ENCODE results near the gene CCHCR1.
"Not testable (repeated sequence)": the region's sequence is repeated elsewhere in the genome, so short reads cannot be mapped to it uniquely, and the experiment has no call there.

Gene CCHCR1

GRCh38 chr6:31202259-31203166 lies 44.9 kb upstream of the CCHCR1 start:
- Histone ChIP-seq H3K4ac (ENCODE audit: low read depth, low read length) (no peak overlapping the region), H3K79me2 (ENCODE audit: control insufficient read depth, insufficient read depth, low read length, poor library complexity) (no peaks in the 10 kb centered on the region), H2BK12ac (ENCODE audit: low read length) (no peak overlapping the region), H3K4me2 (ENCODE audit: low read length) (no peak overlapping the region), H3K4me3 (ENCODE audit: low read depth, low read length) (no peak overlapping the region), H2AFZ (ENCODE audit: insufficient read depth, low read length, poor library complexity) (no peak overlapping the region), H3K9ac (ENCODE audit: low read length) (no peak overlapping the region), H3K79me1 (ENCODE audit: low read length) (no peaks in the 10 kb centered on the region), H4K12ac (ENCODE audit: low read depth, low read length) (no peak overlapping the region), H3K36me3 (ENCODE audit: control insufficient read depth in 1 of 2, insufficient read depth in 2 of 2, low read length in 2 of 2) (no peaks in the 10 kb centered on the region), H2BK5ac (ENCODE audit: low read depth, low read length, poor library complexity) (no peak overlapping the region), H3K23ac (ENCODE audit: low read length) (no peak overlapping the region), H4K8ac (ENCODE audit: low read depth, low read length) (no peak overlapping the region), H4K91ac (ENCODE audit: low read depth, low read length) (no peak overlapping the region), H2AK5ac (ENCODE audit: low read length) (no peak overlapping the region), H3K14ac (ENCODE audit: low read length) (no peak overlapping the region), H3K18ac (ENCODE audit: low read length) (no peak overlapping the region), H3K4me1 (ENCODE audit: control insufficient read depth in 1 of 2, insufficient read depth in 2 of 2, low read length in 2 of 2) (peaks cover 2 to 7% of the 10 kb centered on the region in 2 experiments), H3K9me3 (ENCODE audit: insufficient read depth, low read depth, low read length) (no peaks in the 10 kb centered on the region), H3K27me3 (ENCODE audit: insufficient read depth, low read length) (no peaks in the 10 kb centered on the region), H3K27ac (ENCODE audit: low read depth, low read length) (no peak overlapping the region), H2BK120ac (ENCODE audit: insufficient read depth, low read length, poor library complexity) (no peak overlapping the region)
- no peak for DNase-seq
- no CpG with 5 or more reads among the region's 11 CpGs for WGBS (ENCODE audit: extremely low coverage, insufficient coverage, insufficient read length)

GRCh38 chr6:31199105-31199452 lies 41.5 kb upstream of the CCHCR1 start:
- not testable (repeated sequence) for H3K27me3 ChIP-seq (ENCODE audit: insufficient read depth, low read length); DNase-seq
- no CpG with 5 or more reads among the region's 4 CpGs for WGBS (ENCODE audit: extremely low coverage, insufficient coverage, insufficient read length)

GRCh38 chr6:31197559-31198305 lies 40.1 kb upstream of the CCHCR1 start:
- Histone ChIP-seq H4K12ac (ENCODE audit: low read depth, low read length) (no peak overlapping the region), H2AFZ (ENCODE audit: insufficient read depth, low read length, poor library complexity) (peak overlapping the region; percentile 69), H3K4ac (ENCODE audit: low read depth, low read length) (no peak overlapping the region), H2AK5ac (ENCODE audit: low read length) (no peak overlapping the region), H3K4me2 (ENCODE audit: low read length) (peak overlapping the region; percentile 89), H3K9me3 (ENCODE audit: insufficient read depth, low read depth, low read length) (no peaks in the 10 kb centered on the region), H3K14ac (ENCODE audit: low read length) (no peak overlapping the region), H3K18ac (ENCODE audit: low read length) (no peak overlapping the region), H3K27me3 (ENCODE audit: insufficient read depth, low read length) (no peaks in the 10 kb centered on the region), H3K9ac (ENCODE audit: low read length) (no peak overlapping the region), H2BK12ac (ENCODE audit: low read length) (no peak overlapping the region), H4K91ac (ENCODE audit: low read depth, low read length) (peak overlapping the region; percentile 25), H3K4me3 (ENCODE audit: low read depth, low read length) (peak overlapping the region; percentile 78), H3K79me1 (ENCODE audit: low read length) (no peaks in the 10 kb centered on the region), H4K8ac (ENCODE audit: low read depth, low read length) (peak overlapping the region; percentile 31), H2BK120ac (ENCODE audit: insufficient read depth, low read length, poor library complexity) (no peak overlapping the region), H3K27ac (ENCODE audit: low read depth, low read length) (peak overlapping the region; percentile 44), H3K79me2 (ENCODE audit: control insufficient read depth, insufficient read depth, low read length, poor library complexity) (no peaks in the 10 kb centered on the region), H3K23ac (ENCODE audit: low read length) (no peak overlapping the region), H3K36me3 (ENCODE audit: control insufficient read depth in 1 of 2, insufficient read depth in 2 of 2, low read length in 2 of 2) (no peaks in the 10 kb centered on the region), H2BK5ac (ENCODE audit: low read depth, low read length, poor library complexity) (no peak overlapping the region), H3K4me1 (ENCODE audit: control insufficient read depth in 1 of 2, insufficient read depth in 2 of 2, low read length in 2 of 2) (peaks cover 0 to 1% of the 10 kb centered on the region in 2 experiments)
- no CpG with 5 or more reads among the region's 45 CpGs for WGBS (ENCODE audit: extremely low coverage, insufficient coverage, insufficient read length)
- peak; percentile 99 to 100 for DNase-seq

More at GRCh38 chr6:31199105-31199452, 41.5 kb upstream of the CCHCR1 start:
- not testable (repeated sequence) for H3K4me1 ChIP-seq (ENCODE audit: control insufficient read depth in 1 of 2, insufficient read depth in 2 of 2, low read length in 2 of 2); H3K23ac ChIP-seq (ENCODE audit: low read length); H3K4ac ChIP-seq (ENCODE audit: low read depth, low read length); H3K4me3 ChIP-seq (ENCODE audit: low read depth, low read length); H3K18ac ChIP-seq (ENCODE audit: low read length); H2BK5ac ChIP-seq (ENCODE audit: low read depth, low read length, poor library complexity); H4K91ac ChIP-seq (ENCODE audit: low read depth, low read length); H2AFZ ChIP-seq (ENCODE audit: insufficient read depth, low read length, poor library complexity); H3K36me3 ChIP-seq (ENCODE audit: control insufficient read depth in 1 of 2, insufficient read depth in 2 of 2, low read length in 2 of 2); H3K9ac ChIP-seq (ENCODE audit: low read length); H4K8ac ChIP-seq (ENCODE audit: low read depth, low read length); H2BK12ac ChIP-seq (ENCODE audit: low read length); H3K27ac ChIP-seq (ENCODE audit: low read depth, low read length); H3K79me1 ChIP-seq (ENCODE audit: low read length); H3K14ac ChIP-seq (ENCODE audit: low read length); H2BK120ac ChIP-seq (ENCODE audit: insufficient read depth, low read length, poor library complexity); H3K4me2 ChIP-seq (ENCODE audit: low read length); H3K9me3 ChIP-seq (ENCODE audit: insufficient read depth, low read depth, low read length); H3K79me2 ChIP-seq (ENCODE audit: control insufficient read depth, insufficient read depth, low read length, poor library complexity); H2AK5ac ChIP-seq (ENCODE audit: low read length); H4K12ac ChIP-seq (ENCODE audit: low read depth, low read length)

GRCh38 chr6:31196251-31197022 lies 38.8 kb upstream of the CCHCR1 start:
- H4K91ac ChIP-seq (ENCODE audit: low read depth, low read length); H3K27ac ChIP-seq (ENCODE audit: low read depth, low read length); H3K79me2 ChIP-seq (ENCODE audit: control insufficient read depth, insufficient read depth, low read length, poor library complexity); DNase-seq; H3K18ac ChIP-seq (ENCODE audit: low read length); H4K8ac ChIP-seq (ENCODE audit: low read depth, low read length); H2BK120ac ChIP-seq (ENCODE audit: insufficient read depth, low read length, poor library complexity); H2AK5ac ChIP-seq (ENCODE audit: low read length); H3K27me3 ChIP-seq (ENCODE audit: insufficient read depth, low read length); H3K14ac ChIP-seq (ENCODE audit: low read length); H3K79me1 ChIP-seq (ENCODE audit: low read length); H3K4ac ChIP-seq (ENCODE audit: low read depth, low read length); H2BK12ac ChIP-seq (ENCODE audit: low read length); H3K9me3 ChIP-seq (ENCODE audit: insufficient read depth, low read depth, low read length); H3K9ac ChIP-seq (ENCODE audit: low read length); H3K36me3 ChIP-seq (ENCODE audit: control insufficient read depth in 1 of 2, insufficient read depth in 2 of 2, low read length in 2 of 2); H3K4me1 ChIP-seq (ENCODE audit: control insufficient read depth in 1 of 2, insufficient read depth in 2 of 2, low read length in 2 of 2); H4K12ac ChIP-seq (ENCODE audit: low read depth, low read length); H2BK5ac ChIP-seq (ENCODE audit: low read depth, low read length, poor library complexity); H3K23ac ChIP-seq (ENCODE audit: low read length): not testable (repeated sequence)
- no CpG with 5 or more reads among the region's 25 CpGs for WGBS (ENCODE audit: extremely low coverage, insufficient coverage, insufficient read length)
- Histone ChIP-seq H3K4me3 (ENCODE audit: low read depth, low read length) (peak overlapping the region; percentile 78), H3K4me2 (ENCODE audit: low read length) (peak overlapping the region; percentile 89), H2AFZ (ENCODE audit: insufficient read depth, low read length, poor library complexity) (peak overlapping the region; percentile 4)
